Tibial nerve (tissue), 4 donors: ENCODE results near the gene PCDHGA6. TPM values are rescaled to one million over a fixed set of nuclear protein-coding genes. Genes with fewer than 3 reads are reported as not detected.

Experiments
- DNase-seq, 2 donors: peaks; one replicate each; pipeline ENCODE4 v3.0.0-alpha.2; 2019; ENCODE audit warnings: low spot score in 2 of 2
- H3K27ac ChIP-seq, 4 donors: fragments of 200-600 bp; sonication (generic) in 3 of 4; one replicate each; pipeline ENCODE4 v1.5.1; 2017 to 2019; ENCODE audit warnings: mild to moderate bottlenecking in 1 of 4
- H3K27me3 ChIP-seq, 2 donors: fragments of 200-600 bp; sonication (generic) in 1 of 2; one replicate each; pipeline versions ENCODE4 v1.5.1 to v1.6.0; 2017 to 2019
- H3K36me3 ChIP-seq, 3 donors: fragments of 200-600 bp; sonication (generic); one replicate each; pipeline ENCODE4 v1.5.1; 2018 to 2019
- H3K4me1 ChIP-seq, 4 donors: fragments of 200-600 bp; sonication (generic) in 3 of 4; one replicate each; pipeline ENCODE4 v1.5.1; 2017 to 2019
- H3K4me3 ChIP-seq, 4 donors: fragments of 200-600 bp; sonication (generic) in 3 of 4; one replicate each; pipeline ENCODE4 v1.5.1; 2017 to 2019; ENCODE audit warnings: mild to moderate bottlenecking in 1 of 4, moderate library complexity in 1 of 4
- H3K9me3 ChIP-seq, 4 donors: fragments of 200-600 bp; sonication (generic) in 3 of 4; one replicate each; pipeline ENCODE4 v1.5.1; 2017 to 2019
- CTCF ChIP-seq, 5 experiments: fragments of 200-600 bp in 3 of 5; fragments of 450-650 bp in 2 of 5; sonication (generic) in 3 of 5; IDR thresholded peaks; one replicate each; pipeline ENCODE4 v1.5.1; 2016 to 2019; ENCODE audit warnings: antibody characterized with exemption in 5 of 5, mild to moderate bottlenecking in 3 of 5, moderate library complexity in 2 of 5
- EP300 ChIP-seq, 2 donors: sonication (generic); formaldehyde crosslinking; IDR thresholded peaks; one replicate each; pipeline ENCODE4 v1.6.1; 2017; ENCODE audit warnings: antibody characterized with exemption in 2 of 2, mild to moderate bottlenecking in 1 of 2
- POLR2A ChIP-seq, 2 donors: fragments of 450-650 bp; IDR thresholded peaks; one replicate each; pipeline ENCODE4 v1.6.1; 2017; ENCODE audit warnings: antibody characterized with exemption in 2 of 2, mild to moderate bottlenecking in 2 of 2, moderate library complexity in 2 of 2
- WGBS, 2 donors: methylation state at CpG; one replicate each; pipeline ENCODE4 v1.1.5; 2018; 5-methylcytosine and 5-hydroxymethylcytosine counted together
- total RNA-seq, 4 donors: library from RNA; depleted of rRNA; stranded (reverse); fragments of >200 nt; gene quantifications; one replicate each; pipeline ENCODE4 v1.1.0, GENCODE V29; 2016

PCDHGA6 gene
- total RNA-seq, 4 donors from 2014 or later = 7.4 to 12.3 (median 10.1) TPM

GRCh38 chr5:141355641-141356040 lies 18.1 kb upstream of the PCDHGA6 start:
- no peak for TF ChIP-seq CTCF (IDR thresholded peaks at IDR 0.05)
- TF ChIP-seq EP300 (IDR thresholded peaks at IDR 0.05) = no peak
- TF ChIP-seq POLR2A (IDR thresholded peaks at IDR 0.05) = no peak
- WGBS, 2 donors = 59% methylated on average over 24 of the region's 24 CpGs
- no peak for DNase-seq
- Histone ChIP-seq H3K4me1 (no peaks in the 10 kb centered on the region), H3K4me3 (no peak overlapping the region), H3K9me3 (peaks cover 0 to 99% (median 44%) of the 10 kb centered on the region in 4 donors), H3K27me3 (no peaks in the 10 kb centered on the region), H3K36me3 (peaks cover 0 to 37% (median 0%) of the 10 kb centered on the region in 3 donors), H3K27ac (no peak overlapping the region)

DNA sequence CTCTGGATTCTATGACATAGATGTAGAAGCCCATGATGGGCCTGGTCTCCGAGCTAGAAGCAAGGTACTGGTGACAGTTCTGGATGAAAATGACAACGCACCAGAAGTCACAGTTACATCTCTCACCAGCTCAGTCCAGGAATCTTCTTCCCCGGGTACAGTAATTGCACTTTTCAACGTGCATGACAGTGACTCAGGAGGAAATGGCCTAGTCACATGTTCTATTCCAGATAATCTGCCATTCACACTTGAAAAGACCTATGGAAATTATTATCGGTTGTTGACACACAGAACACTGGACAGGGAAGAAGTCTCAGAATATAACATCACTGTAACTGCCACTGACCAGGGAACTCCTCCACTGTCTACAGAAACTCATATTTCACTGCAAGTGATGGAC lies 17.6 kb upstream of the PCDHGA6 start:
- DNase-seq = no peak
- H3K9me3 ChIP-seq = peaks cover 0 to 99% (median 46%) of the 10 kb centered on the region in 4 donors
- H3K27me3 ChIP-seq = no peaks in the 10 kb centered on the region

DNA sequence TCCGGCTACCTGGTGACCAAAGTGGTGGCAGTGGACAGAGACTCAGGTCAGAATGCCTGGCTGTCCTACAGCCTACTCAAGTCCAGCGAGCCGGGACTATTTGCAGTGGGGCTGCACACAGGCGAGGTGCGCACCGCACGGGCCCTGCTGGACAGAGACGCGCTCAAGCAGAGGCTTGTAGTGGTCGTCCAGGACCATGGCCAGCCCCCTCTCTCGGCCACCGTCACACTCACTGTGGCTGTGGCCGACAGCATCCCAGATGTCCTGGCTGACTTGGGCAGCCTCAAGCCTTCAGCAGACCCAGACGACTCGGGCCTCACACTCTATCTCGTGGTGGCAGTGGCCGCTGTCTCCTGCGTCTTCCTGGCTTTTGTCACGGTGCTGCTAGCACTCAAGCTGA lies 16.7 kb upstream of the PCDHGA6 start:
- no peak for TF ChIP-seq EP300 (IDR thresholded peaks at IDR 0.05)
- H3K4me3 ChIP-seq = no peak overlapping the region
- 52 to 53% methylated on average over 16 of the region's 19 CpGs for WGBS, 2 donors
- no peak overlapping the region for H3K27ac ChIP-seq
- no peaks in the 10 kb centered on the region for H3K4me1 ChIP-seq
- peaks cover 0 to 44% (median 0%) of the 10 kb centered on the region in 3 donors for H3K36me3 ChIP-seq
- DNase-seq = no peak
- peaks cover 0 to 99% (median 47%) of the 10 kb centered on the region in 4 donors for H3K9me3 ChIP-seq
- no peaks in the 10 kb centered on the region for H3K27me3 ChIP-seq

More for the DNA sequence above, 17.6 kb upstream of the PCDHGA6 start:
- H3K36me3 ChIP-seq = peaks cover 0 to 38% (median 0%) of the 10 kb centered on the region in 3 donors
- no peaks in the 10 kb centered on the region for H3K4me1 ChIP-seq
- no peak overlapping the region for H3K4me3 ChIP-seq
- 74 to 75% methylated on average over 5 of the region's 5 CpGs for WGBS, 2 donors
- no peak overlapping the region for H3K27ac ChIP-seq
- TF ChIP-seq CTCF (IDR thresholded peaks at IDR 0.05) = no peak
- no peak for TF ChIP-seq POLR2A (IDR thresholded peaks at IDR 0.05)
- TF ChIP-seq EP300 (IDR thresholded peaks at IDR 0.05) = no peak

DNA sequence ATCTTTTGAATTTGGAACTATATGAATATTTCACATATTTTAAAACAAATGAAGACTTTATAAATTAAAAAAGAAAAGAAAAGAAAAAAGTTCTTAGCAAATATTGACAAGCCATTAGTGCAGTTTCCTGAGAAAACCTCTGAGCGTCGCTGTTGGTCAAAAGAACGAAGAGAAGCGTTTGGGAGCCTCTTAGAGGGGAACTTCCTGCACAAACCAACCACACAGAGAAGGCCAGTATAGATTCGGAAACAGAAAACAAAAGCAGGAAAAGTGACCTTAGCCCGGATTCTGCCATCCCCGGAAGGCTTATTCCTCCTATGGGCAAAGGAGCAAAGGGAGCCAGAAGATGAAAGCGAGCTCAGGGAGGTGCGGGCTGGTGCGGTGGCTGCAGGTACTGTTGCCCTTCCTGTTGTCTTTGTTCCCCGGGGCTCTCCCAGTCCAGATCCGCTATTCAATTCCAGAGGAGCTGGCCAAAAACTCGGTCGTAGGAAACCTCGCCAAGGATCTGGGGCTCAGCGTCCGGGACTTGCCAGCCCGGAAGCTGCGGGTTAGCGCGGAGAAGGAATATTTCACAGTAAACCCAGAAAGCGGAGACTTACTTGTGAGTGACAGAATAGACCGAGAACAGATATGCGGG lies 13.8 kb upstream of the PCDHGA6 start, which contains the start of gene PCDHGB2:
Gene PCDHGB2 (plus strand): TSS at position 205 of the 637 bp plus-strand sequence. CDS start 142 bp downstream, at position 347.
- no peaks in the 10 kb centered on the region for H3K27me3 ChIP-seq
- no peak for DNase-seq
- H3K9me3 ChIP-seq = peaks cover 0 to 99% (median 52%) of the 10 kb centered on the region in 4 donors
- H3K36me3 ChIP-seq = peaks cover 0 to 45% (median 0%) of the 10 kb centered on the region in 3 donors
- H3K4me1 ChIP-seq = no peaks in the 10 kb centered on the region
- peak within 1 kb of the TSS in 2 of 4 donors; percentile 26 to 33 for H3K4me3 ChIP-seq
- 15 to 23% methylated on average over 24 of the region's 24 CpGs for WGBS, 2 donors
- TF ChIP-seq CTCF (IDR thresholded peaks at IDR 0.05) (no peak), POLR2A (IDR thresholded peaks at IDR 0.05) (no peak)
- peak within 1 kb of the TSS in 1 of 4 donors; percentile 11 for H3K27ac ChIP-seq

DNA sequence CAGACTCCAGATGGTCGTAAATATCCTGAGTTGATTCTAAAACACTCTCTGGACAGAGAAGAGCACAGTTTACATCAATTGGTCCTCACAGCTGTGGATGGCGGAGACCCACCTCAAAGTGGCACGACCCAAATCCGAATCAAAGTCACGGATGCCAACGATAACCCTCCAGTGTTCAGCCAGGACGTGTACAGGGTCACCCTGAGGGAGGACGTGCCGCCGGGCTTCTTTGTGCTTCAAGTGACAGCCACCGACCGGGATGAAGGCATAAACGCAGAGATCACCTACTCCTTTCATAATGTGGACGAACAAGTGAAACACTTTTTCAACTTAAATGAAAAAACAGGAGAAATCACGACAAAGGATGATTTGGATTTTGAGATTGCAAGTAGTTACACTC lies 13.0 kb upstream of the PCDHGA6 start:
- DNase-seq = no peak
- 37 to 42% methylated on average over 15 of the region's 15 CpGs for WGBS, 2 donors
- Histone ChIP-seq H3K4me3 (no peak overlapping the region), H3K9me3 (peaks cover 0 to 99% (median 52%) of the 10 kb centered on the region in 4 donors), H3K4me1 (no peaks in the 10 kb centered on the region), H3K27ac (no peak overlapping the region), H3K27me3 (no peaks in the 10 kb centered on the region), H3K36me3 (peaks cover 0 to 45% (median 0%) of the 10 kb centered on the region in 3 donors)
- TF ChIP-seq POLR2A (IDR thresholded peaks at IDR 0.05) (no peak), CTCF (IDR thresholded peaks at IDR 0.05) (no peak), EP300 (IDR thresholded peaks at IDR 0.05) (no peak)
